HFF-Myc (cell line): ENCODE measurements around the gene TANGO2.

Experiments
- DNase-seq: peaks from one replicate; pipeline ENCODE4 v3.0.0-alpha.2; 2011; ENCODE audit warnings: low read depth; ENCODE audit errors: extremely low read depth
- H3K4me3 ChIP-seq: replicated peaks from 2 replicates; pipeline ENCODE4 v1.5.1; 2011; ENCODE audit warnings: low read depth, mild to moderate bottlenecking, control low read depth, low read length
- CTCF ChIP-seq: IDR thresholded peaks from 2 replicates; pipeline ENCODE4 v1.5.1; 2012; ENCODE audit warnings: mild to moderate bottlenecking, low read depth, low read length, control low read depth; ENCODE audit errors: missing control alignments

TANGO2 gene

GRCh38 chr22:19996694-19997384 is 24.1 kb upstream of the TANGO2 start:
- no peak for TF ChIP-seq CTCF
- no peak for DNase-seq
- H3K4me3 ChIP-seq = no peak overlapping the region

- TF ChIP-seq CTCF = no peak
- no peak overlapping the region for H3K4me3 ChIP-seq
- no peak for DNase-seq
These were observed 23.2 kb upstream of the TANGO2 start for GRCh38 chr22:19997561-19998231.

- no peak for TF ChIP-seq CTCF
- no peak for DNase-seq
- no peak overlapping the region for H3K4me3 ChIP-seq
These were observed 22.5 kb upstream of the TANGO2 start for GRCh38 chr22:19998232-19998951.

- no peak for DNase-seq
- H3K4me3 ChIP-seq = no peak overlapping the region
- no peak for TF ChIP-seq CTCF
These were observed 21.7 kb upstream of the TANGO2 start for GRCh38 chr22:19998991-19999820.

- no peak for DNase-seq
- H3K4me3 ChIP-seq = no peak overlapping the region
- no peak for TF ChIP-seq CTCF
These were observed 20.4 kb upstream of the TANGO2 start for GRCh38 chr22:20000246-20001081.
